Kidney glomerular epithelial cell (primary cell): ENCODE measurements around the gene ICAM2.
"Not testable (repeated sequence)": the region's sequence is repeated elsewhere in the genome, so short reads cannot be mapped to it uniquely, and the experiment has no call there.

Source experiments
- DNase-seq: peaks from one replicate; lab custom pipeline; 2025; lab: John Stamatoyannopoulos, UW

Gene ICAM2

GRCh38 chr17:64042700-64043485 lies 22.5 kb upstream of the ICAM2 start:
- DNase-seq: no peak

GRCh38 chr17:64041912-64042311 lies 21.5 kb upstream of the ICAM2 start:
- no peak for DNase-seq

- DNase-seq: no peak
Measured at GRCh38 chr17:64040206-64040605, 19.8 kb upstream of the ICAM2 start.

GRCh38 chr17:64039106-64039400 lies 18.6 kb upstream of the ICAM2 start:
- DNase-seq: no peak

GRCh38 chr17:64038331-64039105 lies 18.1 kb upstream of the ICAM2 start:
- no peak for DNase-seq

- no peak for DNase-seq
Measured at GRCh38 chr17:64037802-64038201, 17.4 kb upstream of the ICAM2 start.

- no peak for DNase-seq
Measured at GRCh38 chr17:64037180-64037579, 16.7 kb upstream of the ICAM2 start.

- DNase-seq: no peak
Measured at GRCh38 chr17:64036198-64036922, 15.9 kb upstream of the ICAM2 start.

- DNase-seq: peak; percentile 4
Measured at GRCh38 chr17:64032081-64032480, 11.6 kb upstream of the ICAM2 start.

GRCh38 chr17:64028874-64029464 lies 8.5 kb upstream of the ICAM2 start:
- no peak for DNase-seq

- DNase-seq: peak; percentile 44
Measured at GRCh38 chr17:64025732-64026294, 5.4 kb upstream of the ICAM2 start.

- no peak for DNase-seq
Measured at GRCh38 chr17:64024781-64025731, 4.6 kb upstream of the ICAM2 start.

- no peak for DNase-seq
Measured at GRCh38 chr17:64024215-64024654, 3.8 kb upstream of the ICAM2 start.

GRCh38 chr17:64022611-64023063 lies 2.2 kb upstream of the ICAM2 start:
- no peak for DNase-seq

- not testable (repeated sequence) for DNase-seq
Measured at GRCh38 chr17:64019551-64019961, 877 bp downstream of the ICAM2 start.

- no peak for DNase-seq
Measured at GRCh38 chr17:64017381-64017980, 3.0 kb downstream of the ICAM2 start.

- no peak for DNase-seq
Measured at GRCh38 chr17:64016974-64017373, 3.5 kb downstream of the ICAM2 start.

- DNase-seq: no peak
Measured at GRCh38 chr17:64016231-64016784, 4.1 kb downstream of the ICAM2 start.

GRCh38 chr17:64015447-64015846 lies 5.0 kb downstream of the ICAM2 start:
- DNase-seq: no peak
